Measurements from ENCODE around the gene HDAC4. TPM values are rescaled to one million over a fixed set of nuclear protein-coding genes. Genes with fewer than 3 reads are reported as not detected.

HDAC4 gene
- total and polyA plus RNA-seq, 3 experiments from 2014 or later: 8.3 to 28.8 (median 24.0) TPM

DNA sequence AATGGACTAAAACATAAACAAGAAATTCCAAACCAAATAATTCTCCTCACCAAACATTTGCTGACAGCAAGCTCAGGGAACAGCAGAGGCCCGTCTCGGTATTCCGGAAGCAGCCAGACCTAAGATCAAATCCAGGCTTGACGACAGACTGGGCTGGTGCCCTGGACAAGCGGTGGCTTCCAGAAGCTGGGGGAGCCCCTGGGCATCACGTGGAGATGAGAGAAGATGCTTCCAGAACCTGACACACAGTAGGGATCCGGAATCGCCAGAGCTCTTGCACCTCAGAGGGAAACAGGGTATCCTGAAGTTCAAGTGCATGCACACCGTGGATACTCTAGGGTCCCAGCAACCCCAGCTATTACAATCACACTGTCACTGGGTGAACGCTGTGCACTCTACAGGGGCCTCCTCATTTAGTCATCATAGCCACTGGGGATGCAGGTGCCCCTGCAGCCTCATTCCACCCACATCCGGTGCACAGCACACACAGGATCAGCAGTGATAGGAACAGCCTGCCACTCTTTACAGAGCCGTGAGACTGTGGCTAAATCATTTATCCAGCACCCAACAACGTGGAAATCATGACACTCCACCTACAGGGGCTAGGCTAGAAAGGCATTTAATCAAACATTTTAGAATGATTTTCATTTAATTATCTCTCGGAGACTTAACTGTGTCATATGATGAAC, 102.6 kb downstream of the HDAC4 start:
- Histone ChIP-seq H3K27me3 (ENCODE audit: insufficient read depth, low read length, poor library complexity, severe bottlenecking) (no peaks in the 10 kb centered on the region), H3K4me3 (ENCODE audit: low read length) (peak overlapping the region; percentile 86), H3K27ac (ENCODE audit: low read depth, low read length) (peak overlapping the region; percentile 48), H3K36me3 (ENCODE audit: insufficient read depth, low read length) (no peaks in the 10 kb centered on the region), H3K4me1 (ENCODE audit: insufficient read depth, low read length) (peaks cover 59% of the 10 kb centered on the region), H3K9me3 (ENCODE audit: low read length) (no peaks in the 10 kb centered on the region)
- Mint-ChIP-seq H3K4me3 (peak overlapping the region; percentile 73 to 92 (median 88)), H3K4me1 (peaks cover 50 to 72% (median 55%) of the 10 kb centered on the region in 3 donors), H3K9me3 (no peaks in the 10 kb centered on the region), H3K27ac (peak overlapping the region; percentile 83 to 98 (median 96)), H3K27me3 (peaks cover 0 to 1% of the 10 kb centered on the region in 2 donors), H3K36me3 (peaks cover 0 to 3% (median 0%) of the 10 kb centered on the region in 3 donors)
- CTCF ChIA-PET: interaction anchor here (0.6 to 3.6 kb wide), 7 partner anchors 9 to 101 kb away, joined by 3 to 23 read pairs (median 4); no protein-coding TSS in a partner anchor
- peak; percentile 66 to 91 (median 82) for DNase-seq
- POLR2A ChIA-PET: interaction anchor here (0.7 to 2.1 kb wide), 3 partner anchors 10 to 100 kb away, joined by 6 to 10 read pairs (median 8); no protein-coding TSS in a partner anchor

DNA sequence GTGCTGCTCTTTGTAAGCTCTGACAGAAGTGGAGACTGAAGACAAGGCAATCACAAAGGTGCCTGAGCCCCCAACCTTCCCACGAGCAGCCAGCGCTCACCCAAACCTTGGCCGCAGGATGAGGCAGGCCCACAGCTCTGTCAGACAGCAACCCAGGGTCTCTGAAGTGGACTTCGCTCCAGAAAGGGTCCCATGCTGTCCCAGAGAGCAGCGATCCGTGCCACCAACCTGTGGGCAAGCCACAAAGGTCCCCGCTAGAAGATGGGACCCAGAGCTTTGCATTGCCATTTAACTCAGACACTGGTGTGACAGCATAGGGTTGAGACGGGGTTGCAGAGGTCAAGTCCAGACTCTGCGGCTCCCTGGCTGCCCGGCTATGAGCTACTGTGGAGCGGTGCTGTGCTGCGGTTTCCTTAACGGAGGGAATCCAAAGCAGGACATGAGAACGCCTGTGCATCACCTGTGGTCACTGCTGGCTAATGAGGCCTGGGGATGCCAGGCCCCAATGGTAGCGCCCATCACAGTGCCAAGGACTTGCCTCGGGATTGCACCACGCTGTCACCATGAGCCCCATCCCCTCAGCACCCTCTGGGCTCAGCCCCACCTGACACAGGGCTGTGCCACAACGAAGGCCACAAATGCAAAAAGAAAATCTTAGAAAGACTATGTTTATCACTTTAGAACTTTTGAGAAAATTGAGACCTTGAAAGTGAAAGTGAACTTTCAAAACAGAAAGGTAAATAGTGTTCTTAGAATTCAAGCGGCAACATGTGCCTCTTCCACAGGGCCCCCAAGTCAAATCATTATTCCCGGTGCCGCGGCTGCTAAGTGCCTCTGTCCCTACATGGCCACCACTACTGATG, 103.4 kb downstream of the HDAC4 start:
- Histone ChIP-seq H3K4me1 (ENCODE audit: insufficient read depth, low read length) (peaks cover 65% of the 10 kb centered on the region), H3K27me3 (ENCODE audit: insufficient read depth, low read length, poor library complexity, severe bottlenecking) (no peaks in the 10 kb centered on the region), H3K9me3 (ENCODE audit: low read length) (no peaks in the 10 kb centered on the region), H3K36me3 (ENCODE audit: insufficient read depth, low read length) (no peaks in the 10 kb centered on the region), H3K27ac (ENCODE audit: low read depth, low read length) (peak overlapping the region; percentile 48), H3K4me3 (ENCODE audit: low read length) (peak overlapping the region; percentile 86)
- Mint-ChIP-seq H3K27me3 (peaks cover 0 to 1% of the 10 kb centered on the region in 2 donors), H3K36me3 (peaks cover 0 to 3% (median 0%) of the 10 kb centered on the region in 3 donors), H3K27ac (peak overlapping the region; percentile 83 to 98 (median 96)), H3K4me3 (peak overlapping the region; percentile 73 to 92 (median 88)), H3K9me3 (no peaks in the 10 kb centered on the region), H3K4me1 (peaks cover 53 to 74% (median 57%) of the 10 kb centered on the region in 3 donors)
- POLR2A ChIA-PET: interaction anchor here (1.0 to 2.1 kb wide), 3 partner anchors 9 to 104 kb away, joined by 3 to 10 read pairs (median 6); partner anchors contain the start of gene HDAC4
- peak in 2 of 5 donors; percentile 45 to 48 for DNase-seq
- CTCF ChIA-PET: interaction anchor here (0.6 to 4.5 kb wide), 7 partner anchors 8 to 101 kb away, joined by 3 to 27 read pairs (median 4); no protein-coding TSS in a partner anchor

DNA sequence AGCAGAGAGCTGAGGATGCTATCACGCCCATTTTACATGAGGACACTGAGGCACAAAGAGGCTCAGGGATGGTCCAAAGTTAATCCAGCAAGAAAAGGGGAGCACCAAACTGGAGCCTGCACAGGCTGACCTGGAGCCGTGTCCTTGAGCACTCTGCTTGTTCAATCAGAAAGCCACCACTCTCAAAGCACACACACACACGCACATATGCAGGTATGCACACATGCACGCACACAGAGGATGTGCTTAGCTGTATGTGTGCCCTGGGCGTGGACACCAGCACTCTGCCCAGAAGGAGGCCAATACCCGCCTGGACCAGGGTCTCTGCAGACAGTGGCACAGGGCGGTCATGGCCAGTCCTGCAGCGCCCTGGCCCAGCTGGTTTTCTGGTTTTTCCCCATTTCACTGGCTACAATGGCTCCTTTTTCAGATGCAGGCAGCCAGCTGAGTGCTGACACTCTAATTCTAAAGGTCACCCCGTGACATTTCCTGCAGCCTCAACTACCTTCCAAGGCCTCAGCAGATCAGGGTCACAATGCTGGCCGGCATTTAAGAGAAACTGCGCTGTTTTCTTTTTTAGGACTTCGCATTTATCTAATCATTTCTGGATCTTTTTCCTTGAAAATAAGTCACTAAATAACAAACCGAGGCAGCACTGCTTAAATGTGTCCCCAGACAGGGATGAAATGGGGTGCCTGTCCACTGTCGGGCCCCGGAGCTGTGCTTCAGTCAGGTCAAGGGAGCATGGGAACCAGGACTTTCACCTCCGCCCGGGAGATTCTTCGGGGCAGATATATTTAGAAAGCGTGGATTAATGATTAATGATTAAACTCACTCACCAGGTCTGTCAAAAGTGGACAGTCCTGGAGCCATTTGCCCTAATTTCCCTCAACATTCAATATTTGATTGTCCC, 104.5 kb downstream of the HDAC4 start:
- H3K4me1 ChIP-seq (ENCODE audit: insufficient read depth, low read length): peaks cover 65% of the 10 kb centered on the region

DNA sequence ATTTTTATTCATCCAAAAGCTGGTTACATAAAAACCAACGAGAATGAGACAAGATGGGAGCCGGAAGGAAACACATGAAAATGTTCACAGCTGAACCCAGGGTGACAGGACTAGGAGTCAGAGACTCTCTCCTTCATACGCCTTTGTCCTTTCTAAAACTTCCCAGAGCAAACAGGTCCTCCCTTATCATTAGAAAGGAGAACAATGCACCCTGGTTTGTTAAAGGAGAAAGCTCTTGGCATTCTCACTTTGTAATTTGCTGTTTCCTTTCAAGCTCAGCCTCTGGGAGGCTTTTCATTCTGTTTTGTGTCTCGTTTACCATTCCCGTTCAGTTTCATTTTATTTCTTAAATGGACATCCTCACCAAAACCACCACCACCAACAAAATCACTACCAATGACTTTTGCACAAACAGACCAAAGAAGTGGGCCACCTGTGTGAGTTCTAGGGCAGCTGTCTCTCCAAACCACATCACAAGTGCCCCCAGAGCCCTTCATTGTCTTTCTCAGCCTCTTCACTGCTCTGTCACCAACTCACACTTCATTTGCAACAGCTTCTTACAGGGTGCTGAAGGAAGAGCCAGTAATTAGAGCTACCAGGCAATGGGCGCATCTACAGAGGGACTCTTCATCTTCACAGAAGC, 105.3 kb downstream of the HDAC4 start:
- Histone ChIP-seq H3K4me1 (ENCODE audit: insufficient read depth, low read length) (peaks cover 69% of the 10 kb centered on the region), H3K27ac (ENCODE audit: low read depth, low read length) (peak overlapping the region; percentile 17), H3K27me3 (ENCODE audit: insufficient read depth, low read length, poor library complexity, severe bottlenecking) (no peaks in the 10 kb centered on the region), H3K36me3 (ENCODE audit: insufficient read depth, low read length) (no peaks in the 10 kb centered on the region), H3K4me3 (ENCODE audit: low read length) (peak overlapping the region; percentile 35), H3K9me3 (ENCODE audit: low read length) (no peaks in the 10 kb centered on the region)
- POLR2A ChIA-PET: interaction anchor here (0.6 to 1.1 kb wide), 5 partner anchors 20 to 142 kb away, joined by 3 to 20 read pairs (median 4); partner anchors contain the start of gene HDAC4
- CTCF ChIA-PET: interaction anchor here (1.0 to 4.5 kb wide), 5 partner anchors 20 to 106 kb away, joined by 3 to 27 read pairs (median 3); partner anchors contain the start of gene HDAC4
- H3K36me3 Mint-ChIP-seq: peaks cover 0 to 3% (median 0%) of the 10 kb centered on the region in 3 donors
- H3K9me3 Mint-ChIP-seq: no peaks in the 10 kb centered on the region
- peaks cover 51 to 73% (median 62%) of the 10 kb centered on the region in 3 donors for H3K4me1 Mint-ChIP-seq
- H3K27ac Mint-ChIP-seq: peak overlapping the region; percentile 55 to 93 (median 88)
- DNase-seq: peak in 3 of 5 donors; percentile 41 to 61 (median 50)
- H3K27me3 Mint-ChIP-seq: peaks cover 0 to 1% of the 10 kb centered on the region in 2 donors
- H3K4me3 Mint-ChIP-seq: peak overlapping the region; percentile 58 to 86 (median 82)

More for the DNA sequence above, 104.5 kb downstream of the HDAC4 start:
- Mint-ChIP-seq H3K4me3 (peak overlapping the region; percentile 58 to 86 (median 82)), H3K27me3 (peaks cover 0 to 1% of the 10 kb centered on the region in 2 donors), H3K4me1 (peaks cover 50 to 70% (median 59%) of the 10 kb centered on the region in 3 donors), H3K27ac (peak overlapping the region; percentile 47 to 93 (median 88)), H3K9me3 (no peaks in the 10 kb centered on the region), H3K36me3 (peaks cover 0 to 3% (median 0%) of the 10 kb centered on the region in 3 donors)
- ChIA-PET POLR2A (interaction anchor here (0.6 to 1.3 kb wide), 2 partner anchors 62 to 105 kb away, joined by 3 to 20 read pairs; partner anchors contain the start of gene HDAC4), CTCF (interaction anchor here (0.7 to 4.5 kb wide), 5 partner anchors 23 to 105 kb away, joined by 3 to 27 read pairs (median 3); partner anchors contain the start of gene HDAC4)
- Histone ChIP-seq H3K27me3 (ENCODE audit: insufficient read depth, low read length, poor library complexity, severe bottlenecking) (no peaks in the 10 kb centered on the region), H3K4me3 (ENCODE audit: low read length) (peak overlapping the region; percentile 86), H3K9me3 (ENCODE audit: low read length) (no peaks in the 10 kb centered on the region), H3K27ac (ENCODE audit: low read depth, low read length) (peak overlapping the region; percentile 17), H3K36me3 (ENCODE audit: insufficient read depth, low read length) (no peaks in the 10 kb centered on the region)
- DNase-seq: peak in 1 of 5 donors; percentile 42

DNA sequence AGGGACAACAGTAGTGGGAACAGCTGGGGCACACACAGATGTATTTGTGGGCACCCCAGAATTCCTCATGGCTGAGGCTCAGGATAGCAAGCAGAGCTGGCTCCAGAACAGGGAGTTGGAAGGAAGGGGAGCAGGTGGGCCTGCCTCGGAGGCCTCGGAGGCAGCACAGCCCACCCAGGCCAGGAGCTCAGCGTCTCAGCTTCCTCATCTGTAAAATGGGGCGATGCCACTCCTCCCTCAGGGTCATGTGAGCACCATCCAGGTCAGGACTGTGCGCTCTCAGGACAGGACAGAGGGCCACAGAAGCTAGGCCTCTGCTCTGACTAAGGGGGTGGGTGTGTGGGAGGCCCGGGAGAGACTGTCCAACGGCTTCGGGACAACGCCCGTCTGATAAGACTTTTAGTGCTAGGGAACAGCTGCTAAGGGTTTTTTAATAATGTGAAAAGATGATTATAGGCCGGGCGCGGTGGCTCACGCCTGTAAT, 106.2 kb downstream of the HDAC4 start:
- peaks cover 78% of the 10 kb centered on the region for H3K4me1 ChIP-seq (ENCODE audit: insufficient read depth, low read length)
- peaks cover 57 to 78% (median 70%) of the 10 kb centered on the region in 3 donors for H3K4me1 Mint-ChIP-seq
- H3K27me3 Mint-ChIP-seq: peaks cover 0 to 1% of the 10 kb centered on the region in 2 donors
- H3K27ac ChIP-seq (ENCODE audit: low read depth, low read length): no peak overlapping the region
- H3K4me3 ChIP-seq (ENCODE audit: low read length): no peak overlapping the region
- CTCF ChIA-PET: interaction anchor here (0.6 to 4.5 kb wide), 4 partner anchors 19 to 82 kb away, joined by 3 to 27 read pairs (median 4); no protein-coding TSS in a partner anchor
- no peaks in the 10 kb centered on the region for H3K27me3 ChIP-seq (ENCODE audit: insufficient read depth, low read length, poor library complexity, severe bottlenecking)
- DNase-seq: peak in 1 of 5 donors; percentile 26
- POLR2A ChIA-PET: interaction anchor here (1.1 to 1.2 kb wide), 2 partner anchors 19 to 27 kb away, joined by 3 to 4 read pairs; no protein-coding TSS in a partner anchor
- H3K27ac Mint-ChIP-seq: peak overlapping the region; percentile 9 to 97 (median 85)
- peaks cover 0 to 3% (median 0%) of the 10 kb centered on the region in 3 donors for H3K36me3 Mint-ChIP-seq
- H3K9me3 ChIP-seq (ENCODE audit: low read length): no peaks in the 10 kb centered on the region
- H3K9me3 Mint-ChIP-seq: no peaks in the 10 kb centered on the region
- peak overlapping the region in 5 of 7 donors; percentile 27 to 79 (median 70) for H3K4me3 Mint-ChIP-seq
- H3K36me3 ChIP-seq (ENCODE audit: insufficient read depth, low read length): no peaks in the 10 kb centered on the region

DNA sequence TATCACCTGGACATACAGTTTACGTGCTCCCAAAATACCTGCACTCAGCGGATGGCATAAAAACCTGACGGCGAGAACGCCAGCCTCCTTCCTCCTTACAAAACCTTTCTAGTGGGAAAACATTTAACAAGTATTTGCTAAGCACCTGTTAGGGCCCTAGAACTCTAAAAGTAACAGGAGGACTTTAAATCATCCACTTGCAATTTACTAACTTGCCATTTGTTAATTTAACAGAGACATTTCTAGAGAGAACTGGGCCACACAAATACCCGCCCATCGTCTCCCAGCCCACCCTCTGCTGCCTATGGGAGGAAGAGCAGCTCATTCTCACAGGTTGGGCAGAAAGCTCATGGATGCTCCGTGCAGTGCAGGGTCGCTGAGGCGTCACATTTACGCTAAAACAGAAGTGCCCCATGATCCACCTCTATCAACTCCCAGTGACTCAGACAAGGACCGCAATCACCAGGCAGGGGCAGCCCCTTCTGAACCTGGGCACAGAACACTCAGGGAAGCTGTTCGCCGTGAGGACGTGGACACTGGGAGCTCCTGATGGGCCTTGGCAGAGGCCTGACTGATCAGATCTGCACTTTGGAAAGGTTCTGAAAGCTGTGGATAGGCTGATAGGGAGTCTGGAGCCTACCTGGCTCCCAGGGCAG, 106.9 kb downstream of the HDAC4 start:
- Mint-ChIP-seq H3K36me3 (peaks cover 0 to 3% (median 0%) of the 10 kb centered on the region in 3 donors), H3K27me3 (peaks cover 0 to 1% of the 10 kb centered on the region in 2 donors), H3K27ac (peak overlapping the region; percentile 70 to 97 (median 85)), H3K9me3 (no peaks in the 10 kb centered on the region), H3K4me3 (peak overlapping the region; percentile 27 to 79 (median 52)), H3K4me1 (peaks cover 59 to 78% (median 70%) of the 10 kb centered on the region in 3 donors)
- Histone ChIP-seq H3K36me3 (ENCODE audit: insufficient read depth, low read length) (no peaks in the 10 kb centered on the region), H3K4me1 (ENCODE audit: insufficient read depth, low read length) (peaks cover 79% of the 10 kb centered on the region), H3K27me3 (ENCODE audit: insufficient read depth, low read length, poor library complexity, severe bottlenecking) (no peaks in the 10 kb centered on the region), H3K9me3 (ENCODE audit: low read length) (no peaks in the 10 kb centered on the region), H3K4me3 (ENCODE audit: low read length) (no peak overlapping the region), H3K27ac (ENCODE audit: low read depth, low read length) (no peak overlapping the region)
- ChIA-PET POLR2A (interaction anchor here (1.1 to 1.2 kb wide), 2 partner anchors 18 to 26 kb away, joined by 3 to 4 read pairs; no protein-coding TSS in a partner anchor), CTCF (interaction anchor here (0.6 to 4.5 kb wide), 4 partner anchors 18 to 83 kb away, joined by 3 to 27 read pairs (median 4); no protein-coding TSS in a partner anchor)
- peak in 3 of 5 donors; percentile 32 to 62 (median 54) for DNase-seq
